Gastrocnemius medialis (tissue), 4 donors: ENCODE results near the gene SLC25A23.

Experiments
- POLR2A ChIP-seq, 2 donors: fragments of 450-650 bp; IDR thresholded peaks; one replicate each; pipeline ENCODE4 v1.6.1; 2017; ENCODE audit warnings: antibody characterized with exemption in 2 of 2, mild to moderate bottlenecking in 2 of 2, moderate library complexity in 2 of 2
- TF ChIP-seq, protein P1 (sequence below), 5 experiments: fragments of 450-650 bp in 3 of 5; fragments of 200-600 bp in 2 of 5; sonication (generic) in 2 of 5; IDR thresholded peaks in 4 of 5; conservative IDR thresholded peaks in 1 of 5; 1 replicate in 4 of 5; 2 replicates in 1 of 5; pipeline ENCODE4 v1.5.1; 2016 to 2019; ENCODE audit warnings: antibody characterized with exemption in 5 of 5, mild to moderate bottlenecking in 3 of 5, moderate library complexity in 3 of 5

DNA sequence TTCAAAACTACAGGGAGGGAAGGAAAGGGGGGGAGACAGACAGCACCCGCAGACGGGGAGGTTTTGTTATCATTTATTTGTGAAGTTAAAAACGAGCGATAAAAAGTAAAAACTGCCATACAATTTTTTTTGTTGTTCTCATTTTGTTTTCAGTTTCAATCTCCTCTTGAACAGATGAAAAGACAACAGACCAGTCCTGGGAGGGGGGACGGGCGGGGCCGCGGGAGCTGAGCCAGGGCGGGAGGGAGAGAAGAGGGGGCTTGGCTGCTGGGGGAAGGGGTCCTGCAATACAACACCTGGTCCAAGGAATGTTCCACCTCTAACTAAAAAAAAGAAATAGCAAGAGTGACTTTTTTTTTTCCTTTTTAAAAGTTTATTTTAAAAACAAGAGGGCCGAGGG, 46.3 kb downstream of the SLC25A23 start:
- TF ChIP-seq, protein P1, sequence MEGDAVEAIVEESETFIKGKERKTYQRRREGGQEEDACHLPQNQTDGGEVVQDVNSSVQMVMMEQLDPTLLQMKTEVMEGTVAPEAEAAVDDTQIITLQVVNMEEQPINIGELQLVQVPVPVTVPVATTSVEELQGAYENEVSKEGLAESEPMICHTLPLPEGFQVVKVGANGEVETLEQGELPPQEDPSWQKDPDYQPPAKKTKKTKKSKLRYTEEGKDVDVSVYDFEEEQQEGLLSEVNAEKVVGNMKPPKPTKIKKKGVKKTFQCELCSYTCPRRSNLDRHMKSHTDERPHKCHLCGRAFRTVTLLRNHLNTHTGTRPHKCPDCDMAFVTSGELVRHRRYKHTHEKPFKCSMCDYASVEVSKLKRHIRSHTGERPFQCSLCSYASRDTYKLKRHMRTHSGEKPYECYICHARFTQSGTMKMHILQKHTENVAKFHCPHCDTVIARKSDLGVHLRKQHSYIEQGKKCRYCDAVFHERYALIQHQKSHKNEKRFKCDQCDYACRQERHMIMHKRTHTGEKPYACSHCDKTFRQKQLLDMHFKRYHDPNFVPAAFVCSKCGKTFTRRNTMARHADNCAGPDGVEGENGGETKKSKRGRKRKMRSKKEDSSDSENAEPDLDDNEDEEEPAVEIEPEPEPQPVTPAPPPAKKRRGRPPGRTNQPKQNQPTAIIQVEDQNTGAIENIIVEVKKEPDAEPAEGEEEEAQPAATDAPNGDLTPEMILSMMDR (IDR thresholded peaks at IDR 0.05 in 4 of 5, conservative IDR thresholded peaks at IDR 0.05 in 1 of 5) = no peak
- TF ChIP-seq POLR2A (IDR thresholded peaks at IDR 0.05) = no peak
